ENCODE results near the gene BLTP1. TPM values are rescaled to one million over a fixed set of nuclear protein-coding genes. Genes with fewer than 3 reads are reported as not detected.

The BLTP1 gene
- total RNA-seq, 1 experiment from 2014 or later, result 164 TPM

DNA sequence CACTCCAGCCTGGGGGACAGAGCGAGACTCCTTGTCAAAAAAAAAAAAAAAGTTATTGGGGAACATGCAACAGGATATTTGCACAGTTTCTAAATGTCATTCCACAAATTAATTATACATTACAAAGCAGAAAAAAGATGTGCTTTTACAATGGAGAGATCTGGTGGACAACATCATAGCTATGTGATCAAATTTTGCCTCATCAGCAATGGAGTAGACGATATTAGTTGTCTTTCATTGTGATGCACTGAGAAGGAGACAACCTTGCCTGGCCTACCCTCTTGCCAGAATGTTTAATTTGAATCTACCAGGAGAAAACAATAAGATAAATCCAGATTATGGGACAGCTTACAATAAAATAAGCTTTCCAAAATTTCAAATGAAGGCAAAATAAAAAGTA is 30.5 kb upstream of the BLTP1 start:
- Histone ChIP-seq H3K36me3 (ENCODE audit: insufficient read depth, low read length) (no peaks in the 10 kb centered on the region), H3K4me1 (ENCODE audit: low read length) (no peaks in the 10 kb centered on the region), H3K79me2 (ENCODE audit: low read length) (no peaks in the 10 kb centered on the region), H3K9me3 (ENCODE audit: low read length) (no peaks in the 10 kb centered on the region), H3K4me2 (ENCODE audit: low read depth, low read length, poor library complexity, severe bottlenecking) (no peak overlapping the region), H3K9me2 (replicated peaks; ENCODE audit: insufficient read depth, low read length) (no peaks in the 10 kb centered on the region), H3K9ac (ENCODE audit: low read length) (no peak overlapping the region), H2AFZ (ENCODE audit: low read length) (no peak overlapping the region), H4K20me1 (ENCODE audit: insufficient read depth, low read depth, low read length) (no peaks in the 10 kb centered on the region), H3K27ac (ENCODE audit: low read length) (no peak overlapping the region), H3K4me3 (ENCODE audit: low read length) (no peak overlapping the region), H3K27me3 (ENCODE audit: low read length) (no peaks in the 10 kb centered on the region)
- no peak for DNase-seq

DNA sequence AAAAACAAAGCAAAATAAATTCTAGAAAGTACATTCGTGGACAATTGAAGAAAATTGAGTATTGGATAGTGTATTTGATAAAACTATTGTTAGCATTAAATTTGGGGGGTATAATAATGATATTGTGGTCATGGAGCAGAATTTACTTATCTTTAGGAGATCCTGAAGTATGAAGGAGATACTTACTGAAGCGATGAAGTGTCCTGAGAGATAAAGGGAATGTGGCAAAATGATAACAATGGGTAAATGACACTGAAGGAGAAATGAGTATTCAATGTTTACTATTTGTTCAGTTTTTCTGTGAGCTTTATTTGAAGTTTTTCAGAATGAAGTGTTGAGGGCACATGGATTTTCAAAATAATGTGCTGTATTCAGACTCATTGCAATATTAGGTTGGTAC is 30.0 kb upstream of the BLTP1 start:
- Histone ChIP-seq H3K27ac (ENCODE audit: low read length) (no peak overlapping the region), H3K79me2 (ENCODE audit: low read length) (no peaks in the 10 kb centered on the region), H3K9ac (ENCODE audit: low read length) (no peak overlapping the region), H3K4me3 (ENCODE audit: low read length) (no peak overlapping the region), H3K9me3 (ENCODE audit: low read length) (no peaks in the 10 kb centered on the region), H4K20me1 (ENCODE audit: insufficient read depth, low read depth, low read length) (no peaks in the 10 kb centered on the region), H3K4me2 (ENCODE audit: low read depth, low read length, poor library complexity, severe bottlenecking) (no peak overlapping the region), H3K9me2 (replicated peaks; ENCODE audit: insufficient read depth, low read length) (no peaks in the 10 kb centered on the region), H3K27me3 (ENCODE audit: low read length) (no peaks in the 10 kb centered on the region), H2AFZ (ENCODE audit: low read length) (no peak overlapping the region), H3K36me3 (ENCODE audit: insufficient read depth, low read length) (no peaks in the 10 kb centered on the region), H3K4me1 (ENCODE audit: low read length) (no peaks in the 10 kb centered on the region)
- no peak for DNase-seq

DNA sequence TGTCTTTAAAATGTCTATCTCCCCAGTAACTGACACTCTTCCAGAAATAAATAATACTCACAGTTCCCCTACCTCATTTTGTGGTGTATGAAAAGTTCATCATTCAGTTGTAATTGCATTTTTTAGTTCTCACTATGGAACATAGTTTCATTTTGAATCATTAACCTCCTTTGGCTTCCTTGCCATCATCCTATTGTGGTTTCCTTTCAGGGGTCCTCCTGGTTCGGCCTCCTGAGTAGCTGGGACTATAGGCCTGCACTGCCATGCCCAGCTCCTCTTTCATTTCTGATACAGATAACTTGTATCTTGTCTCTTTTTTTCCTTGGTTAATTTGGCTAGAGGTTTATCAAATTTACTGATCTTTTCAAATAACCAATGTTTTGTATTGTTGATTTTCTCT is 23.1 kb upstream of the BLTP1 start:
- Histone ChIP-seq H2AFZ (ENCODE audit: low read length) (no peak overlapping the region), H3K9ac (ENCODE audit: low read length) (no peak overlapping the region), H3K9me3 (ENCODE audit: low read length) (no peaks in the 10 kb centered on the region), H3K27me3 (ENCODE audit: low read length) (no peaks in the 10 kb centered on the region), H3K4me3 (ENCODE audit: low read length) (no peak overlapping the region), H3K9me2 (replicated peaks; ENCODE audit: insufficient read depth, low read length) (no peaks in the 10 kb centered on the region), H3K79me2 (ENCODE audit: low read length) (no peaks in the 10 kb centered on the region), H3K4me1 (ENCODE audit: low read length) (no peaks in the 10 kb centered on the region), H4K20me1 (ENCODE audit: insufficient read depth, low read depth, low read length) (no peaks in the 10 kb centered on the region), H3K27ac (ENCODE audit: low read length) (no peak overlapping the region), H3K36me3 (ENCODE audit: insufficient read depth, low read length) (no peaks in the 10 kb centered on the region), H3K4me2 (ENCODE audit: low read depth, low read length, poor library complexity, severe bottlenecking) (no peak overlapping the region)
- DNase-seq, result no peak

DNA sequence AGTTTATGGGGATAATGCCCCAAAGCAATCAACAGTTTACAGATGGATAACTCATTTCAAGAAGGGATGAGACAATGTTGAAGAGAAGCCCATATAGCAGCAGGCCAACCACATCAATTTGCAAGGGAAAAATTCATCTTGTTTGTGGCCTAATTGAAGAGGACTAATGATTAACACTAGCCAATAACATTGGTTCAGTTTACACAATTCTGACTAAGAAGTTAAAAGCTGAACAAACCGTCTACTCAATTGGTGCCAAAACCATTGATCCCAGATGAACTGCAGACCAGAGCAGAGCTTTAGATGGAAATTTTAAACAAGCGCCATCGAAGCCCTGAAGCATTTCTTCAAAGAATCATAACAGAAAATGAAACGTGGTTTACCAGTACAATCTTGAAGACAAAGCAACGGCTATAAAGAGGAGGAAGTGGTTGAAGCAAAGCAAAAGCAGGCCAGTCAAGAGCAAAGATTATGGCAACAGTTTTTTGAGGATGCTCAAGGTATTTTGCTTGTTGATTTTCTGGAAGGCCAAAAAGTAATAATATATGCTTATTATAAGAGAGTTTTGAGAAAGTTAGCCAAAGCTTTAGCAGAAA is 20.5 kb upstream of the BLTP1 start:
- no peaks in the 10 kb centered on the region for H4K20me1 ChIP-seq (ENCODE audit: insufficient read depth, low read depth, low read length)
- no peaks in the 10 kb centered on the region for H3K27me3 ChIP-seq (ENCODE audit: low read length)
- H3K9me3 ChIP-seq (ENCODE audit: low read length), result no peaks in the 10 kb centered on the region
- no peak for DNase-seq
- no peaks in the 10 kb centered on the region for H3K4me1 ChIP-seq (ENCODE audit: low read length)
- no peaks in the 10 kb centered on the region for H3K36me3 ChIP-seq (ENCODE audit: insufficient read depth, low read length)
- H3K9ac ChIP-seq (ENCODE audit: low read length), result no peak overlapping the region
- H3K27ac ChIP-seq (ENCODE audit: low read length), result no peak overlapping the region
- no peaks in the 10 kb centered on the region for H3K9me2 ChIP-seq (replicated peaks; ENCODE audit: insufficient read depth, low read length)
- H2AFZ ChIP-seq (ENCODE audit: low read length), result no peak overlapping the region
- no peak overlapping the region for H3K4me2 ChIP-seq (ENCODE audit: low read depth, low read length, poor library complexity, severe bottlenecking)
- no peaks in the 10 kb centered on the region for H3K79me2 ChIP-seq (ENCODE audit: low read length)
- no peak overlapping the region for H3K4me3 ChIP-seq (ENCODE audit: low read length)

DNA sequence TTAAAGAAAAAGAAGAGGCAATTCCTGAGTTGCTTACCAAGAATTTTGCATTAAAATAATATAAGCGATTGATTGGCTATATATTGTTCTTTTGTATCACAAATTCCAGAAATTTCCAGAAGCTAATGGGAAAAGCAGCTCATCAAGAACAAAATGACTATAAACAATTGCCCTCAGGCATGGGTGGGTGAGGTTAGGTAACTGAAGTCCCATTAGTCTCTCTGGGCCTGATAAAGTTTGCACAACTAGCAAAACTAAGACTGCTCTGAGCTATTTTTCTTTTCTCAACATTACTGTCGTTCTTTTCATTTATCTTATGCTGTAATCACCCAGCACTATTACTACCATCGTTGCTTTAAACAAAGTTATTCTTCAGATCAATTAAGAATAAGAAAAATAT is 19.2 kb upstream of the BLTP1 start:
- no peak overlapping the region for H3K4me2 ChIP-seq (ENCODE audit: low read depth, low read length, poor library complexity, severe bottlenecking)
- H3K9ac ChIP-seq (ENCODE audit: low read length), result no peak overlapping the region
- H3K9me3 ChIP-seq (ENCODE audit: low read length), result no peaks in the 10 kb centered on the region
- no peaks in the 10 kb centered on the region for H4K20me1 ChIP-seq (ENCODE audit: insufficient read depth, low read depth, low read length)
- H3K36me3 ChIP-seq (ENCODE audit: insufficient read depth, low read length), result no peaks in the 10 kb centered on the region
- H3K79me2 ChIP-seq (ENCODE audit: low read length), result no peaks in the 10 kb centered on the region
- no peaks in the 10 kb centered on the region for H3K9me2 ChIP-seq (replicated peaks; ENCODE audit: insufficient read depth, low read length)
- H2AFZ ChIP-seq (ENCODE audit: low read length), result no peak overlapping the region
- DNase-seq, result no peak
- no peak overlapping the region for H3K4me3 ChIP-seq (ENCODE audit: low read length)
- H3K4me1 ChIP-seq (ENCODE audit: low read length), result no peaks in the 10 kb centered on the region
- H3K27ac ChIP-seq (ENCODE audit: low read length), result no peak overlapping the region
- H3K27me3 ChIP-seq (ENCODE audit: low read length), result no peaks in the 10 kb centered on the region

DNA sequence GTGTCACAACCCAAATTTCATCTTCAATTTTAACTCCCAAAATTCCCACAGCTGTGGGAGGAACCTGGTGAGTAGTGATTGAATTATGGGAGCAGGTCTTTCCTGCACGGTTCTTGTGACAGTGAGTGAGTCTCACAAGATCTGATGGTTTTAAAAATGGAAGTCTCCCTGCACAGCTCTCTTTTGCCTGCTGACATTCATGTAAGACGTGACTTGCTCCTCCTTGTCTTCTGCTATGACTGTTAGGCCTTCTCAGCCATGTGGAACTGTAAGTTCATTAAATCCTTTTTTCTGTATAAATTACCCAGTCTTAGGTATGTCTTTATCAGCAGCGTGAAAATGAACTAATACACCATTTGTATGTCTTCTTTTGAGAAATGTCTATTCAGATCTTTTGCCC is 13.0 kb upstream of the BLTP1 start:
- H3K27me3 ChIP-seq (ENCODE audit: low read length), result no peaks in the 10 kb centered on the region
- H2AFZ ChIP-seq (ENCODE audit: low read length), result no peak overlapping the region
- H3K36me3 ChIP-seq (ENCODE audit: insufficient read depth, low read length), result no peaks in the 10 kb centered on the region
- H3K79me2 ChIP-seq (ENCODE audit: low read length), result no peaks in the 10 kb centered on the region
- no peak for DNase-seq
- no peaks in the 10 kb centered on the region for H3K4me1 ChIP-seq (ENCODE audit: low read length)
- H4K20me1 ChIP-seq (ENCODE audit: insufficient read depth, low read depth, low read length), result no peaks in the 10 kb centered on the region
- no peak overlapping the region for H3K4me3 ChIP-seq (ENCODE audit: low read length)
- H3K9me2 ChIP-seq (replicated peaks; ENCODE audit: insufficient read depth, low read length), result no peaks in the 10 kb centered on the region
- no peaks in the 10 kb centered on the region for H3K9me3 ChIP-seq (ENCODE audit: low read length)
- no peak overlapping the region for H3K27ac ChIP-seq (ENCODE audit: low read length)
- no peak overlapping the region for H3K9ac ChIP-seq (ENCODE audit: low read length)
- H3K4me2 ChIP-seq (ENCODE audit: low read depth, low read length, poor library complexity, severe bottlenecking), result no peak overlapping the region

DNA sequence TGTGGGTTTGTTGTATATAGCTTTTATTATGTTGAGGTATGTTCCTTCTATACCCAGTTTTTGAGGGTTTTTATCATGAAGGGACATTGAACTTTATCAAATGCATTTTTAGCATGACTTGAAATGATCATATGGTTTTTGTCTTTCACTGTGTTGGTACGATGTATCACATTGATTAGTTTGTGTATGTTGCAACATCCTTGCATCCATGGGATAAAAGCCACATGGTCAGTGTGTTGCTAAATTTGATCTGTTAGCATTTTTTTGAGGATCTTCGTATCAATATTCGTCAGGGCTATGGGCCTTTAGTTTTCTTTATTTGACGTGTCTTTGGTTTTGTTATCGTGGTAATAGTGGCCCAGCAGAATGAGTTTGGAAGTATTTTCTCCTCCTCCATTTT is 11.3 kb upstream of the BLTP1 start:
- Histone ChIP-seq H2AFZ (ENCODE audit: low read length) (no peak overlapping the region), H3K36me3 (ENCODE audit: insufficient read depth, low read length) (no peaks in the 10 kb centered on the region), H3K4me1 (ENCODE audit: low read length) (no peaks in the 10 kb centered on the region), H3K4me3 (ENCODE audit: low read length) (no peak overlapping the region), H3K9me2 (replicated peaks; ENCODE audit: insufficient read depth, low read length) (no peaks in the 10 kb centered on the region), H3K9ac (ENCODE audit: low read length) (no peak overlapping the region), H3K27ac (ENCODE audit: low read length) (no peak overlapping the region), H3K9me3 (ENCODE audit: low read length) (no peaks in the 10 kb centered on the region), H3K27me3 (ENCODE audit: low read length) (no peaks in the 10 kb centered on the region), H4K20me1 (ENCODE audit: insufficient read depth, low read depth, low read length) (no peaks in the 10 kb centered on the region), H3K4me2 (ENCODE audit: low read depth, low read length, poor library complexity, severe bottlenecking) (no peak overlapping the region), H3K79me2 (ENCODE audit: low read length) (no peaks in the 10 kb centered on the region)
- DNase-seq, result no peak

DNA sequence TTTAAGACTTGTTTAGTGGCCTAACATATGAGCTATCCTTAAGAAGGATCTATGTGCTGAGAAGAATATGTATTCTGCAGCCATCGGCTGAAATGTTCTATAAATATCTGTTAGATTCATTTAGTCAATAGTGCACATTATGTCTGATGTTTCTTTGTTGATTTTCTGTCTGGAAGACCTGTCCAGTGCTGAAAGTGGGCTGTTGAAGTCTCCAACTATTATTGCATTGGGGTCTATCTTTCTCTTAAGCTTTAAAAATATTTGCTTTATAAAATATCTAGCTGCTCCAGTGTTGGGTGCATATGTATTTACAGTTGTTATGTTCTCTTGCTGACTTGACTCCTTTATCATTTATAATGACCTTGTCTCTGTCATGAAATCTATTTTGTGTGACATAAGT is 9.4 kb upstream of the BLTP1 start:
- Histone ChIP-seq H2AFZ (ENCODE audit: low read length) (no peak overlapping the region), H3K9me3 (ENCODE audit: low read length) (no peaks in the 10 kb centered on the region), H3K9ac (ENCODE audit: low read length) (no peak overlapping the region), H3K36me3 (ENCODE audit: insufficient read depth, low read length) (no peaks in the 10 kb centered on the region), H3K27me3 (ENCODE audit: low read length) (no peaks in the 10 kb centered on the region), H3K9me2 (replicated peaks; ENCODE audit: insufficient read depth, low read length) (no peaks in the 10 kb centered on the region), H3K4me2 (ENCODE audit: low read depth, low read length, poor library complexity, severe bottlenecking) (no peak overlapping the region), H3K27ac (ENCODE audit: low read length) (no peak overlapping the region), H4K20me1 (ENCODE audit: insufficient read depth, low read depth, low read length) (no peaks in the 10 kb centered on the region), H3K4me3 (ENCODE audit: low read length) (no peak overlapping the region), H3K4me1 (ENCODE audit: low read length) (no peaks in the 10 kb centered on the region), H3K79me2 (ENCODE audit: low read length) (no peaks in the 10 kb centered on the region)
- DNase-seq, result no peak

DNA sequence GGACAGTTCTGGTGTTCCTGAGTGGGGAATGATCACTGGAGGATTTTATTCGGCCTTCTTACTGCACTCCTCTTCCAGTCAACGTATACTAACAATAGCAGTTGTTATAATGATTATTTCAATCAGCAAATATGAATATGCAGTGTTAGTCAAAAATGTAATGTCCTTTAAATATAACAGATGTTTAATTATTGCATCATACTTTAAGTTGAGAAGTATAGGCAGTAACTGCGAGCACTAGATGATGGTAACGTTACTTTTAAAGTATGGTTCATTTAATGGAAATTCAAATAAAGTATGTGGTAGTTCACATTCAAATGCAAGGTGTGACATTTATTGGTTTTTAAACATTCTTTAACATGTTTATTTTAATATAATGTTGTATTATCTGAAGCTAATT is 5.5 kb upstream of the BLTP1 start:
- H3K4me3 ChIP-seq (ENCODE audit: low read length), result no peak overlapping the region
- H3K79me2 ChIP-seq (ENCODE audit: low read length), result no peaks in the 10 kb centered on the region
- no peak for DNase-seq
- H3K9ac ChIP-seq (ENCODE audit: low read length), result no peak overlapping the region
- H3K4me2 ChIP-seq (ENCODE audit: low read depth, low read length, poor library complexity, severe bottlenecking), result no peak overlapping the region
- H3K27me3 ChIP-seq (ENCODE audit: low read length), result no peaks in the 10 kb centered on the region
- H2AFZ ChIP-seq (ENCODE audit: low read length), result no peak overlapping the region
- H3K27ac ChIP-seq (ENCODE audit: low read length), result no peak overlapping the region
- H4K20me1 ChIP-seq (ENCODE audit: insufficient read depth, low read depth, low read length), result no peaks in the 10 kb centered on the region
- H3K9me2 ChIP-seq (replicated peaks; ENCODE audit: insufficient read depth, low read length), result no peaks in the 10 kb centered on the region
- no peaks in the 10 kb centered on the region for H3K9me3 ChIP-seq (ENCODE audit: low read length)
- peaks cover 15% of the 10 kb centered on the region for H3K4me1 ChIP-seq (ENCODE audit: low read length)
- H3K36me3 ChIP-seq (ENCODE audit: insufficient read depth, low read length), result no peaks in the 10 kb centered on the region
